ENCODE measurements around the gene ERH.

- TF ChIP-seq CTCF (IDR thresholded peaks at IDR 0.05), result no peak
- TF ChIP-seq POLR2AphosphoS5 (IDR thresholded peaks at IDR 0.05), result no peak
- no peak for TF ChIP-seq POLR2A (IDR thresholded peaks at IDR 0.05)
Measured at GRCh38 chr14:69360438-69361108, 37.5 kb downstream of the ERH start.
